Neural cell (in vitro differentiated cells): Measurements from ENCODE around the gene MAMSTR. TPM values are rescaled to one million over a fixed set of nuclear protein-coding genes. Genes with fewer than 3 reads are reported as not detected.

Source experiments
- H2AFZ ChIP-seq: fragments of 200-600, 300-800 bp; sonication (generic), shearing (Covaris generic); 2 replicates; pipeline ENCODE4 v1.6.0; 2014; ENCODE audit warnings: low read depth, mild to moderate bottlenecking, antibody characterized with exemption, low read length, moderate library complexity
- H3F3A ChIP-seq: fragments of 200-600 bp; shearing (Covaris generic); 2 replicates; pipeline ENCODE4 v1.6.1; 2016; ENCODE audit warnings: mild to moderate bottlenecking, moderate library complexity, mixed read lengths, antibody characterized with exemption, low read length; ENCODE audit not compliant: insufficient read depth, poor library complexity, severe bottlenecking
- H3K27ac ChIP-seq: fragments of 200-600, 300-800 bp; sonication (generic), shearing (Covaris generic); 2 replicates; pipeline ENCODE4 v1.5.1; 2014; ENCODE audit warnings: mild to moderate bottlenecking, low read length, moderate library complexity
- H3K27me3 ChIP-seq: fragments of 300-800, 200-600 bp; sonication (generic), shearing (Covaris generic); 2 replicates; pipeline ENCODE4 v1.6.0; 2014; ENCODE audit warnings: mild to moderate bottlenecking, low read depth, low read length, moderate library complexity; ENCODE audit not compliant: insufficient read depth
- H3K36me3 ChIP-seq: fragments of 300-800, 200-600 bp; sonication (generic), shearing (Covaris generic); 2 replicates; pipeline ENCODE4 v1.5.1; 2014; ENCODE audit warnings: mild to moderate bottlenecking, antibody characterized with exemption, low read length, moderate library complexity; ENCODE audit not compliant: insufficient read depth
- H3K4me2 ChIP-seq: fragments of 300-800, 200-600 bp; sonication (generic), shearing (Covaris generic); 2 replicates; pipeline ENCODE4 v1.6.0; 2014; ENCODE audit warnings: mild to moderate bottlenecking, low read length
- H3K4me3 ChIP-seq: fragments of 300-800, 200-600 bp; sonication (generic), shearing (Covaris generic); 2 replicates; pipeline ENCODE4 v1.5.1; 2014; ENCODE audit warnings: mild to moderate bottlenecking, low read length, moderate library complexity
- H3K79me2 ChIP-seq: fragments of 200-600 bp; shearing (Covaris generic); replicated peaks from 2 replicates; pipeline ENCODE4 v1.6.0; 2014; ENCODE audit warnings: mild to moderate bottlenecking, low read length, moderate library complexity; ENCODE audit not compliant: insufficient read depth
- H3K9ac ChIP-seq: fragments of 300-800, 200-600 bp; sonication (generic), shearing (Covaris generic); 2 replicates; pipeline ENCODE4 v1.6.1; 2016; ENCODE audit warnings: mild to moderate bottlenecking, low read length, mixed read lengths
- H3K9me2 ChIP-seq: fragments of 200-600 bp; shearing (Covaris generic); 2 replicates; pipeline ENCODE4 v1.6.1; 2016; ENCODE audit warnings: mild to moderate bottlenecking, low read length, mixed read lengths; ENCODE audit not compliant: insufficient read depth
- H3K9me3 ChIP-seq: fragments of 200-600, 300-800 bp; sonication (generic), shearing (Covaris generic); 2 replicates; pipeline ENCODE4 v1.6.1; 2016; ENCODE audit warnings: mild to moderate bottlenecking, mixed run types, low read length, moderate library complexity, mixed read lengths
- H4K20me1 ChIP-seq: fragments of 200-600 bp; shearing (Covaris generic); 2 replicates; pipeline ENCODE4 v1.6.1; 2016; ENCODE audit warnings: mild to moderate bottlenecking, mixed run types; ENCODE audit not compliant: insufficient read depth
- CTCF ChIP-seq: fragments of 450-650 bp; IDR thresholded peaks from 2 replicates; pipeline ENCODE4 v1.5.1; 2014; ENCODE audit warnings: antibody characterized with exemption, mild to moderate bottlenecking, moderate library complexity; ENCODE audit not compliant: poor library complexity, severe bottlenecking
- EP300 ChIP-seq: fragments of 450-650 bp; conservative IDR thresholded peaks from 2 replicates; pipeline ENCODE4 v1.6.1; 2014; ENCODE audit warnings: antibody characterized with exemption, mild to moderate bottlenecking, moderate library complexity; ENCODE audit not compliant: poor library complexity, severe bottlenecking
- EZH2 ChIP-seq: fragments of 200-600, 300-800 bp; shearing (Covaris generic), sonication (generic); IDR thresholded peaks from 2 replicates; pipeline ENCODE4 v1.6.1; 2014; ENCODE audit warnings: antibody characterized with exemption, low read length, borderline replicate concordance, mild to moderate bottlenecking; ENCODE audit not compliant: insufficient read depth, poor library complexity, severe bottlenecking
- MXI1 ChIP-seq: fragments of 450-650 bp; conservative IDR thresholded peaks from 2 replicates; pipeline ENCODE4 v1.6.1; 2014; ENCODE audit warnings: antibody characterized with exemption, mild to moderate bottlenecking; ENCODE audit not compliant: poor library complexity, severe bottlenecking
- POLR2AphosphoS5 ChIP-seq: IDR thresholded peaks from 2 replicates; pipeline ENCODE4 v1.6.1; 2012
- RAD21 ChIP-seq: fragments of 450-650 bp; conservative IDR thresholded peaks from 2 replicates; pipeline ENCODE4 v1.6.1; 2014; ENCODE audit warnings: antibody characterized with exemption, mild to moderate bottlenecking, moderate library complexity
- REST ChIP-seq: IDR thresholded peaks from 2 replicates; pipeline ENCODE4 v1.6.1; 2012; ENCODE audit warnings: borderline replicate concordance
- SMC3 ChIP-seq: fragments of 450-650 bp; conservative IDR thresholded peaks from 2 replicates; pipeline ENCODE4 v1.6.1; 2014; ENCODE audit warnings: antibody characterized with exemption, mild to moderate bottlenecking, moderate library complexity; ENCODE audit not compliant: poor library complexity
- TAF1 ChIP-seq: IDR thresholded peaks from 2 replicates; pipeline ENCODE4 v1.6.1; 2012; ENCODE audit warnings: low read depth
- polyA plus RNA-seq: library from polyadenylated mRNA; depleted of rRNA; stranded (reverse); fragments of >200 nt; gene quantifications from 2 replicates; pipeline ENCODE4 v1.2.3, GENCODE V29; 2014

The MAMSTR gene
- polyA plus RNA-seq, 1 donor from 2014 or later = 0.36 TPM

GRCh38 chr19:48731452-48731851, 11.9 kb upstream of the MAMSTR start:
- no peak overlapping the region for H3K4me3 ChIP-seq
- no peak for TF ChIP-seq SMC3
- no peak for TF ChIP-seq MXI1
- TF ChIP-seq TAF1 = no peak
- no peak for TF ChIP-seq RAD21
- no peak for TF ChIP-seq EP300
- no peak for TF ChIP-seq REST
- no peak for TF ChIP-seq POLR2AphosphoS5
- TF ChIP-seq EZH2 = no peak
- TF ChIP-seq CTCF = no peak
- H3K9me2 ChIP-seq = no peaks in the 10 kb centered on the region
- no peaks in the 10 kb centered on the region for H4K20me1 ChIP-seq
- peaks cover 8% of the 10 kb centered on the region for H3K27me3 ChIP-seq
- H3F3A ChIP-seq = no peaks in the 10 kb centered on the region
- no peak overlapping the region for H3K27ac ChIP-seq
- no peak overlapping the region for H3K4me2 ChIP-seq
- H3K9me3 ChIP-seq = no peaks in the 10 kb centered on the region
- H3K9ac ChIP-seq = no peak overlapping the region
- H2AFZ ChIP-seq = no peak overlapping the region
- no peaks in the 10 kb centered on the region for H3K79me2 ChIP-seq
- no peaks in the 10 kb centered on the region for H3K36me3 ChIP-seq

GRCh38 chr19:48728911-48729664, 9.6 kb upstream of the MAMSTR start:
- no peaks in the 10 kb centered on the region for H3K9me3 ChIP-seq
- H3K9me2 ChIP-seq = no peaks in the 10 kb centered on the region
- no peak overlapping the region for H3K4me2 ChIP-seq
- TF ChIP-seq EP300 (no peak), POLR2AphosphoS5 (no peak), TAF1 (no peak), MXI1 (no peak), REST (no peak), EZH2 (no peak), CTCF (no peak), SMC3 (no peak), RAD21 (no peak)
- no peak overlapping the region for H3K27ac ChIP-seq
- H3K9ac ChIP-seq = no peak overlapping the region
- H3K79me2 ChIP-seq = no peaks in the 10 kb centered on the region
- H3K4me3 ChIP-seq = no peak overlapping the region
- no peak overlapping the region for H2AFZ ChIP-seq
- no peaks in the 10 kb centered on the region for H3K36me3 ChIP-seq
- H4K20me1 ChIP-seq = no peaks in the 10 kb centered on the region
- H3K27me3 ChIP-seq = no peaks in the 10 kb centered on the region
- H3F3A ChIP-seq = no peaks in the 10 kb centered on the region
